ENCODE results near the gene FBXO42.
"Not testable (repeated sequence)": the region's sequence is repeated elsewhere in the genome, so short reads cannot be mapped to it uniquely, and the experiment has no call there.

Gene FBXO42

GRCh38 chr1:16221499-16221898 is 130.8 kb downstream of the FBXO42 start:
- H3K4me3 ChIP-seq (ENCODE audit: low read depth, low read length), result no peak overlapping the region
- no peak for TF ChIP-seq CTCF (IDR thresholded peaks at IDR 0.05; ENCODE audit: low read depth, low read length)

GRCh38 chr1:16219968-16220500 is 132.2 kb downstream of the FBXO42 start:
- no peak overlapping the region for H3K4me3 ChIP-seq (ENCODE audit: low read depth, low read length)
- no peak for TF ChIP-seq CTCF (IDR thresholded peaks at IDR 0.05; ENCODE audit: low read depth, low read length)

- no peak overlapping the region for H3K4me3 ChIP-seq (ENCODE audit: low read depth, low read length)
These were observed 133.6 kb downstream of the FBXO42 start for GRCh38 chr1:16218674-16219071.

GRCh38 chr1:16218014-16218673 is 134.1 kb downstream of the FBXO42 start:
- TF ChIP-seq CTCF (IDR thresholded peaks at IDR 0.05; ENCODE audit: low read depth, low read length), result no peak
- no peak overlapping the region for H3K4me3 ChIP-seq (ENCODE audit: low read depth, low read length)

More at GRCh38 chr1:16218674-16219071, 133.6 kb downstream of the FBXO42 start:
- no peak for TF ChIP-seq CTCF (IDR thresholded peaks at IDR 0.05; ENCODE audit: low read depth, low read length)

- no peak for TF ChIP-seq CTCF (IDR thresholded peaks at IDR 0.05; ENCODE audit: low read depth, low read length)
- peak overlapping the region; percentile 59 for H3K4me3 ChIP-seq (ENCODE audit: low read depth, low read length)
These were observed 135.1 kb downstream of the FBXO42 start for GRCh38 chr1:16217061-16217785.

GRCh38 chr1:16215882-16216753 is 136.2 kb downstream of the FBXO42 start:
- peak overlapping the region; percentile 59; the same call in 1 of the 2 replicates for H3K4me3 ChIP-seq (ENCODE audit: low read depth, low read length)

GRCh38 chr1:16215240-16215639 is 137.0 kb downstream of the FBXO42 start:
- H3K4me3 ChIP-seq (ENCODE audit: low read depth, low read length), result not testable (repeated sequence)

More at GRCh38 chr1:16215882-16216753, 136.2 kb downstream of the FBXO42 start:
- no peak for TF ChIP-seq CTCF (IDR thresholded peaks at IDR 0.05; ENCODE audit: low read depth, low read length)

- not testable (repeated sequence) for H3K4me3 ChIP-seq (ENCODE audit: low read depth, low read length)
These were observed 138.7 kb downstream of the FBXO42 start for GRCh38 chr1:16213544-16213943.
